GM21576 (cell line): ENCODE results near the gene WIPF1.

Experiments
- ATAC-seq: cut with Tn5 transposase; IDR thresholded peaks from one replicate; pipeline ENCODE4 v1.9.1; 2021; ENCODE audit warnings: mild to moderate bottlenecking, moderate library complexity; ENCODE audit not compliant: unreplicated experiment

WIPF1 gene, protein sequence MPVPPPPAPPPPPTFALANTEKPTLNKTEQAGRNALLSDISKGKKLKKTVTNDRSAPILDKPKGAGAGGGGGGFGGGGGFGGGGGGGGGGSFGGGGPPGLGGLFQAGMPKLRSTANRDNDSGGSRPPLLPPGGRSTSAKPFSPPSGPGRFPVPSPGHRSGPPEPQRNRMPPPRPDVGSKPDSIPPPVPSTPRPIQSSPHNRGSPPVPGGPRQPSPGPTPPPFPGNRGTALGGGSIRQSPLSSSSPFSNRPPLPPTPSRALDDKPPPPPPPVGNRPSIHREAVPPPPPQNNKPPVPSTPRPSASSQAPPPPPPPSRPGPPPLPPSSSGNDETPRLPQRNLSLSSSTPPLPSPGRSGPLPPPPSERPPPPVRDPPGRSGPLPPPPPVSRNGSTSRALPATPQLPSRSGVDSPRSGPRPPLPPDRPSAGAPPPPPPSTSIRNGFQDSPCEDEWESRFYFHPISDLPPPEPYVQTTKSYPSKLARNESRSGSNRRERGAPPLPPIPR

DNA sequence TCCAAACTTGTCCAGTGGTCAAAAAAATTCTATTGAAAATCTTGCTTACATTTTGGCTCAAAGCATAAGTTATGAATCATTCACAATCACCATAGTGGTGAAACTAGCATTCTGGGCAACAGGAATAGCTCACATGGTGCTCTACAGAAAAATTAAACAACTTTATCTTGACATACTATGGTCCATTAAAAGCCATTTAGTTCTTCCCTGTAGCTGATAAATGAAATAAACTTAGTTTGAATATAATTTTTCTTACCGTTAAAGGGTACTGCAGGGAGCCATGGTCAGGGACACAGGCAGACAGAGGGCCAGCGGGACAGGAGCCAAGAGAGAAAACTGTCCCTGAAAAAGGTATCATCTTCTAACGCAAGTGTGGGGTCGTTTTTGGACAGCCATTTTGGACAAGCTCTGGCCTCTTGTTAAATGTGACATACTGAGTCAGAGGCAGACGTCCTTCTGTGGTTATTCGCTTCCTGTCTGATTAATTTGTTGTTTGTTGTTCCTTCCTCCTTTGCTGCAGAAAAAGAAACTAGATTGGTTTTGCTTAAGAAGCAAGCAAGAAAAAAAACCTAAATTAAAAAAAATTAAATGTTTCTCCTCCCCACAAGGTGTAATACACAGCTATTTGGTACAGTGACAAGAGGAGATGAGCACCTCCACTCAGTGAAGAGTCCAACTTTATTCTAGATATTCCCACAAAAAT lies at the start of gene WIPF1:
WIPF1 (minus strand) TSS at position 460 of the 703 bp plus-strand sequence. CDS start 12,231 bp downstream, outside the sequence.
- ATAC-seq = peak; percentile 39

- ATAC-seq = no peak
Observed at GRCh38 chr2:174645296-174645695, 47.7 kb upstream of the WIPF1 start.

GRCh38 chr2:174644406-174644805 lies 46.8 kb upstream of the WIPF1 start:
- no peak for ATAC-seq

- ATAC-seq = no peak
Observed at GRCh38 chr2:174643356-174643755, 45.8 kb upstream of the WIPF1 start.

DNA sequence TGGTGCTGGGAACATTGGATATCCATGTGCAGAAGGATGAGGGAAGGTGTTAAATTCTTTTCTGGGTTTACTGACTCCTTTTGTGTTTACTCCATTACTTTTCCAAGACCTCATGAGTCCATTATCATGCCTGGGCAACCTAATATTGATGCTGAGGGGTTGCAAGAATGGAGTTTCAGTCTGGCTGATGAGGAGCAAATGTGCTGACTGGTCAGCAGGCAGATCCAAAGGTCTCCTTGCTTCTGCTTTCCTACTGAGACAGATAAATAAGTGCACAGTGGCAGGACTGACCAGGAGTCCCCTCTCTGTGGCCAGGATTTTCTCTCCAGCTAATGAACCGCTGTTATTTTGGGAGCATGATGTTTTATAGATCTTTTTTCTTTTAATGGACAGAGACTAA lies 43.6 kb upstream of the WIPF1 start:
- no peak for ATAC-seq

- no peak for ATAC-seq
Observed at GRCh38 chr2:174636987-174637386, 39.4 kb upstream of the WIPF1 start.

GRCh38 chr2:174635776-174636404 lies 38.3 kb upstream of the WIPF1 start:
- ATAC-seq = no peak

DNA sequence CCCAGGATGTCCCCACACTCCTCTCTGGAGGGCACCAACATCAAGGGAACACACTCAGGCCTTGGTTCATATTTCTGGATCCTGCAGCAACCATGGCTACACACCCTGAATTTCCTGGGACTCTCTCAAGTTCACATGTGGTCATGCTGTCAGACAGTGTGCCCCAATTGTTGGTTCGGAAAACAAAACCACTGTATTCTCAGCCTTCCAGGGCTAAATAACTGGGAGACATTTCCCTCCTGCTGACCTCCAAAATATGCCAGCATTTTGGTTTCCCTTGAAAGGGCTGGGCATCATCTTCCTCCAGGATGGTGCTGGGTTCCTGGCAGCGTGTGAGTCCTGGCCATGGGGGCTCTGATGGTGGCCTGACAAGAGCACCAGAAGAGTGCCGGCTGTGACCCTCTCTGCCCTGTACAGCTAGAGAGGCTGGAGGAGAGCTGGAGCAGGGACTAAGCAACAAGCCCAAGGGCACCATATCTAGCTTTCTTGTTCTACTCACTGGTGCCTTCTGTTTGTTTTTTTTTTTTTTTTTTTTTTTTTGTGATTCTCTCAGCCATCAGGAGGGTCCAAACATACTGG lies 37.5 kb upstream of the WIPF1 start:
- ATAC-seq = no peak

GRCh38 chr2:174634130-174635014 lies 36.8 kb upstream of the WIPF1 start:
- ATAC-seq = peak; percentile 70

GRCh38 chr2:174633623-174633930 lies 36.0 kb upstream of the WIPF1 start:
- no peak for ATAC-seq

GRCh38 chr2:174632841-174633622 lies 35.4 kb upstream of the WIPF1 start:
- ATAC-seq = no peak

GRCh38 chr2:174631009-174631981 lies 33.7 kb upstream of the WIPF1 start:
- ATAC-seq = no peak

DNA sequence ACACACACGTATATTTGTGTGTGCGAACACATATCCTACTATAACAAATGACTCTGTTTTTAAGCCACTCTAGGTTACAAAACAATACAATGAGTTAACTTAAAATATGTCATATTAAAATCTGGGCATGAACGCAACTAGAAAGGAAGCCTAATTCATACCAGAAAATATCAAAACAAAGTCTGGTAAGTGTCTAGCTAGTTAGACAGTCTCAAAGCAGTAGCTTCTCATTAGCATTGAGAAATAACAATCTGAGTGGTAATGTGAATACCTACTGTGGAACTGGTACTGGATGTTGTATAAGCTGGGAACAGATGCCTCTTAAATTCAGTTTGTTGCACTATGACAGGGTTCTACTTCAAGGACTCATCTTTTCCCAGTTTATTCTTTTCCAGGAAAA lies 32.5 kb upstream of the WIPF1 start:
- no peak for ATAC-seq

GRCh38 chr2:174629506-174629905 lies 31.9 kb upstream of the WIPF1 start:
- ATAC-seq = no peak

DNA sequence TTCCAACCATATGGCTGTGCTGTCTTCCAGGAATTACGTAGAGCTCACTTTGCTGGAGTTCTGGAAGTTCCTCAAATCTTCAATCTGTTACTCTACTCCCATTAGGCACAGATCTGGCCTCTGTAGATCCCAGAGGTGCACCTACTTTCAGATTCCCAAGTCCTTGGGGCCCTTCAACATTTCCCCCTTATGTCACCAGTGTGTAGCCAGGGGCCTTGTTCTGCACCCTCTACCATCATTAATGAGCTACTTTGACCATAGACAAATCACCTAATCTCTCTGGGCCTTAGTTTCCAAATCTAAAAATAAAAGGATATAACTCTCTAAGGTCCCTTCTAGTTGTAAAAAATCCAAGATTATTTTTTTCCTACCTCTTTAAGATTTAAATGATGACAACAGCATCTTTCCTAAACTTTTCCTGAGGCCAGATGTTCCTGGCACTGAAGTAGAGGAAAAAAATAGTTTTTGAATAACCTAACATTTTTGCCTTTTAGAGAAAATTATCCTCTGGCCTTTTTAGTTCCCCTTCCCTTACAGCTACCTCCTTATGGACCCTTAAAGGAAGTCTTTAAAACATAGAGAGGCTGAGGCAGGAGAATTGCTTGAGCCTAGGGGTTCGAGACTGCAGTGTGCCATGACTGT lies 31.0 kb upstream of the WIPF1 start:
- ATAC-seq = no peak

DNA sequence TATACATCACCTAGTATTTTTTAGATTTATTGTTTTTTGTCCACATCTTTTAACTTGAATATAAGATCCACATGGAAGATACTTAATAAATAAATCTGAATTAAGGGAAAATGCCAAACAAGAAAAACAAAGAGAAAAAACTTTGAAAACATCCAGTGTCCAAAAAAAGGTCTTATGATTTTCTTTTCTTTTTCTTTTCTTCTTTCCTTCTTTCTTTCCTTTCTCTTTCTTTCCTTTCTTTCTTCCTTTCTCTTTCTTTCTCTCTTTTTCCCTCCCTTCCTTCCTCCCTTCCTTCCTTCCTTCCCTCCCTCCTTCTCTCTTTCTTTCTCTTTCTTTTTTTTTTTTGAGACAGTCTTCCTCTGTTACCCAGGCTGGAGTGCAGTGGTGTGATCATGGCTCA lies 29.6 kb upstream of the WIPF1 start:
- ATAC-seq = no peak

- ATAC-seq = no peak
Observed at GRCh38 chr2:174624895-174625430, 27.4 kb upstream of the WIPF1 start.

DNA sequence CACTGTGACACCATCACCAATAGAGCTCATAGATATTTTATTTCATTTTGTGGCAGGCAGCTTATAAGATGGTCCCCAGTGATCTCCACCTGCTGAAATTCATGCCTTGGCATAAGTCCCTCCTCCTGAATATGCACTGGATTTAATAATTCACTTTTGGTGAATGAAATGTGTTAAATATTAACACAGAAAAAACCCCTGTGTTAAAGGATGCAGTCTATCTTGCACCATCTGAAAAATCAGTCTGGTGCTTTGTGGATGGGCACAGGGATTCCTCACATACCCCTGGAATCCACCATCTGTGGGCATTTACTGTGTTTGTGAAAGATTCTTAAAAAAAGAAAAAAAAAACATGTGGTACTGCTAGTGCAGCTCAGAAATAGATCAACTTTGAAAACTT lies 26.1 kb upstream of the WIPF1 start:
- no peak for ATAC-seq
